Fibroblast of mammary gland (primary cell): ENCODE measurements around the gene IFNL2.

Experiments
- DNase-seq: peaks from one replicate; pipeline ENCODE4 v3.0.0-alpha.2; 2010; ENCODE audit warnings: low read depth
- H3K4me3 ChIP-seq: 2 replicates; pipeline ENCODE4 v1.5.1; 2011; ENCODE audit warnings: low read depth, mild to moderate bottlenecking, low read length, moderate library complexity; ENCODE audit not compliant: control insufficient read depth
- CTCF ChIP-seq: conservative IDR thresholded peaks from 2 replicates; pipeline ENCODE4 v1.5.1; 2011; ENCODE audit warnings: low read depth, low read length, inconsistent platforms; ENCODE audit not compliant: control insufficient read depth, insufficient read depth

IFNL2 gene

GRCh38 chr19:39310558-39311311, 42.5 kb downstream of the IFNL2 start:
- H3K4me3 ChIP-seq: no peak overlapping the region
- TF ChIP-seq CTCF: no peak
- DNase-seq: no peak

- no peak for TF ChIP-seq CTCF
- H3K4me3 ChIP-seq: no peak overlapping the region
- DNase-seq: no peak
These were observed 46.0 kb downstream of the IFNL2 start for GRCh38 chr19:39314016-39314728.

DNA sequence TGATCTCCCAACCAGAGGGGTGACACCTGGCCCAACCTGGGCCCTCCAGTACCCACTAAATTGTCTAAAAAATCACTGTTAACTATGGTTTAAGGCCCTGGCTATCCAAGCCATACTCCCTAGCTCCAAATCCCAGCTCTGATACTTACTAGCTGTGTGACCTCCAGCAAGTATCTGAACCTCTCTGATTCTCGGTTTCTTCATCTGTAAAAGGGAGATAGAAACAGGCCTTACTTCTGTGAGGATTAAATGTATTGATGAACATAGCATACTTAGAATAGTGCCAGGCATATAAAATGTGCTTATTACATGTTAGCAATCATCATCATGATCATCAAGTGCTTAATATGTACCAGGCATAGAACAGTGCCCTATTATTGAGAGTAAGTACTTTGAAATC, 47.7 kb downstream of the IFNL2 start:
- no peak overlapping the region for H3K4me3 ChIP-seq
- DNase-seq: no peak
- no peak for TF ChIP-seq CTCF

- DNase-seq: no peak
- no peak overlapping the region for H3K4me3 ChIP-seq
- TF ChIP-seq CTCF: no peak
These were observed 48.6 kb downstream of the IFNL2 start for GRCh38 chr19:39316627-39317321.

- no peak overlapping the region for H3K4me3 ChIP-seq
- no peak for TF ChIP-seq CTCF
- no peak for DNase-seq
These were observed 49.3 kb downstream of the IFNL2 start for GRCh38 chr19:39317476-39317875.

- TF ChIP-seq CTCF: no peak
- DNase-seq: no peak
- H3K4me3 ChIP-seq: no peak overlapping the region
These were observed 49.9 kb downstream of the IFNL2 start for GRCh38 chr19:39318071-39318470.
